Measurements from ENCODE around the gene VPS13D.
"Not testable (repeated sequence)": the region's sequence is repeated elsewhere in the genome, so short reads cannot be mapped to it uniquely, and the experiment has no call there.

The VPS13D gene

DNA sequence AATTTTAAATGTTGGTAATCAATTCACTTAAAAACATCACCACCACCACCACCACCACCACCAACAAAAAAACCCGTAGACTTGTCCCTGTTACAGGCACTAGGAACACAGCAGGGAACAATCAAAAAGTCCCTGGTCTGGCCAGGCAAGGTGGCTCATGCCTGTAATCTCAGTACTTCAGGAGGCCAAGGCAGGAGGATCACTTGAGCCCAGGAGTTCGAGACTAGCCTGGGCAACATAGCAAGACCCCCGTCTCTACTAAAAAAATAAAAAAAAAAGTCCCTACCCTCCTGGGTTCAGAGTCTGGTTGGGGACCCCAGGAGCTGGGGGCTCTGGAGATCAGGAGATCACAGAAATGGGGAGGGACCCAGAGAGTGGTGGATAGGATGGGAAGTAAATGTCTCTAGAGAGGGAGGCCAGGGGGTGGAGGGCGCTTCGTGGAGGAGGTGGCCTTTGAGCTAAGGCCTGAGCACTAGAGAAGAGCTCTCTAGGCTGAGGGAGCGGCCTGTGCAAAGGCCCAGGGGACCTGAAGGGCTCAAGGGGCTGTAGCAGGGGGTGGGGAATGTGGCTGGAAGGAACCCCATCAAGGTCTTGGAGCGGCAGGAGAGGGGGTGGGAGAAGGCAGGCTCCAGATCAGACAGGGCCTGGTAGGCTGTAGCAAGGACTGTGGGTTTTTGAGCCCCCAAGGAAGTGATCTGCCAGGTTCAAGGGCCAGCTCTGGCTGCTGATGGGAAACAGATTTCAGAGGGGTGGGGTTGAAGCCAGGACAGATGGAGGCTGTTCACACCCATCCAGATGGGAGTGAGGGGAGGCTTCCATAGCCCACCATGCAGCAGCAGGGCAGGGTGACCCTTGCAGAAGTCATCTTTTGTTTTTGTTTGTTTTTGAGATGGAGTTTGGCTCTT is 24.8 kb upstream of the VPS13D start:
- no peaks in the 10 kb centered on the region for H3K9me3 Mint-ChIP-seq
- H3K36me3 Mint-ChIP-seq = peaks cover 68% of the 10 kb centered on the region in 2 donors
- H3K27ac Mint-ChIP-seq = peak overlapping the region; percentile 60
- DNase-seq = no peak
- no peaks in the 10 kb centered on the region for H3K27me3 Mint-ChIP-seq
- no peak for ATAC-seq (replicated peaks)
- peaks cover 50 to 62% of the 10 kb centered on the region in 2 donors for H3K4me1 Mint-ChIP-seq
- peak overlapping the region; percentile 7 to 12 for H3K4me3 Mint-ChIP-seq

DNA sequence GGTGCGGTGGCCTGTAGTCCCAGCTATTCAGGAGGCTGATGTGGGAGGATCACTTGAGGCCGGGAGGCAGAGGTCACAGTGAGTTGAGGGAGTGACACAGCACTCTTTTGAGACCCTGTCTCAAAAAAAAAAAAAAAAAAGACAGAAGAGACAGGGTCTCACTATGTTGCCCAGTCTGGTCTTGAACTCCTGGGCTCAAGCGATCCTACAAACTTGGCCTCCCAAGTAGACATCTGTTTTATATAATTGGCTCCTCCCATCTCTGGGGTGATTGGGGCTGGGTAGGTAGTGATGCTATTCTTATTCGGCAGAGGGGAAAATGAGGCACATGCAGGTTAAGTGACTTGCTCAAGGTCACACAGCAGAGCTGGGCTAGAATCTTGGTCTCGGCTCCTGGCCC is 23.6 kb upstream of the VPS13D start:
- peak overlapping the region; percentile 83 for H3K27ac Mint-ChIP-seq
- no peaks in the 10 kb centered on the region for H3K27me3 Mint-ChIP-seq
- H3K4me3 Mint-ChIP-seq = no peak overlapping the region
- peaks cover 61 to 63% of the 10 kb centered on the region in 2 donors for H3K36me3 Mint-ChIP-seq
- DNase-seq = no peak
- no peak for ATAC-seq (replicated peaks)
- H3K4me1 Mint-ChIP-seq = peaks cover 56 to 74% of the 10 kb centered on the region in 2 donors
- H3K9me3 Mint-ChIP-seq = no peaks in the 10 kb centered on the region

DNA sequence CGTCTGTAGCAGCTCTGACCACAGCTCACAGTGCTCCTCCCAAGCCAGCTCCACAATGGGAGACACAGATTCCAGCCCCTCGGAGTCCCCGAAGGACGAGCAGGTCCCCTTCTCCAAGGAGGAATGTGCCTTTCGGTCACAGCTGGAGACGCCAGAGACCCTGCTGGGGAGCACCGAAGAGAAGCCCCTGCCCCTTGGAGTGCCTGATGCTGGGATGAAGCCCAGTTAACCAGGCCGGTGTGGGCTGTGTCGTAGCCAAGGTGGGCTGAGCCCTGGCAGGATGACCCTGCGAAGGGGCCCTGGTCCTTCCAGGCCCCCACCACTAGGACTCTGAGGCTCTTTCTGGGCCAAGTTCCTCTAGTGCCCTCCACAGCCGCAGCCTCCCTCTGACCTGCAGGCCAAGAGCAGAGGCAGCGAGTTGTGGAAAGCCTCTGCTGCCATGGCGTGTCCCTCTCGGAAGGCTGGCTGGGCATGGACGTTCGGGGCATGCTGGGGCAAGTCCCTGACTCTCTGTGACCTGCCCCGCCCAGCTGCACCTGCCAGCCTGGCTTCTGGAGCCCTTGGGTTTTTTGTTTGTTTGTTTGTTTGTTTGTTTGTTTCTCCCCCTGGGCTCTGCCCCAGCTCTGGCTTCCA is 22.9 kb upstream of the VPS13D start:
- ATAC-seq (replicated peaks) (no peak), DNase-seq (no peak)
- no peak overlapping the region for H3K4me3 Mint-ChIP-seq
- no peaks in the 10 kb centered on the region for H3K9me3 Mint-ChIP-seq
- H3K27ac Mint-ChIP-seq = peak overlapping the region; percentile 83
- no peaks in the 10 kb centered on the region for H3K27me3 Mint-ChIP-seq
- H3K4me1 Mint-ChIP-seq = peaks cover 52 to 70% of the 10 kb centered on the region in 2 donors
- peaks cover 55 to 59% of the 10 kb centered on the region in 2 donors for H3K36me3 Mint-ChIP-seq

DNA sequence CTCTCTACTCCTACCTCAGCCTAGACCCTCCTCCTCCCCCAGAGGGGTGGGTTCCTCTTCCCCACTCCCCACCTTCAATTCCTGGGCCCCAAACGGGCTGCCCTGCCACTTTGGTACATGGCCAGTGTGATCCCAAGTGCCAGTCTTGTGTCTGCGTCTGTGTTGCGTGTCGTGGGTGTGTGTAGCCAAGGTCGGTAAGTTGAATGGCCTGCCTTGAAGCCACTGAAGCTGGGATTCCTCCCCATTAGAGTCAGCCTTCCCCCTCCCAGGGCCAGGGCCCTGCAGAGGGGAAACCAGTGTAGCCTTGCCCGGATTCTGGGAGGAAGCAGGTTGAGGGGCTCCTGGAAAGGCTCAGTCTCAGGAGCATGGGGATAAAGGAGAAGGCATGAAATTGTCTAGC is 21.6 kb upstream of the VPS13D start:
- H3K4me1 Mint-ChIP-seq = peaks cover 44 to 60% of the 10 kb centered on the region in 2 donors
- peaks cover 47 to 48% of the 10 kb centered on the region in 2 donors for H3K36me3 Mint-ChIP-seq
- DNase-seq = no peak
- H3K27ac Mint-ChIP-seq = peak overlapping the region; percentile 87
- peak overlapping the region in 1 of 2 donors; percentile 22 for H3K4me3 Mint-ChIP-seq
- no peaks in the 10 kb centered on the region for H3K9me3 Mint-ChIP-seq
- H3K27me3 Mint-ChIP-seq = no peaks in the 10 kb centered on the region
- ATAC-seq (replicated peaks) = no peak

DNA sequence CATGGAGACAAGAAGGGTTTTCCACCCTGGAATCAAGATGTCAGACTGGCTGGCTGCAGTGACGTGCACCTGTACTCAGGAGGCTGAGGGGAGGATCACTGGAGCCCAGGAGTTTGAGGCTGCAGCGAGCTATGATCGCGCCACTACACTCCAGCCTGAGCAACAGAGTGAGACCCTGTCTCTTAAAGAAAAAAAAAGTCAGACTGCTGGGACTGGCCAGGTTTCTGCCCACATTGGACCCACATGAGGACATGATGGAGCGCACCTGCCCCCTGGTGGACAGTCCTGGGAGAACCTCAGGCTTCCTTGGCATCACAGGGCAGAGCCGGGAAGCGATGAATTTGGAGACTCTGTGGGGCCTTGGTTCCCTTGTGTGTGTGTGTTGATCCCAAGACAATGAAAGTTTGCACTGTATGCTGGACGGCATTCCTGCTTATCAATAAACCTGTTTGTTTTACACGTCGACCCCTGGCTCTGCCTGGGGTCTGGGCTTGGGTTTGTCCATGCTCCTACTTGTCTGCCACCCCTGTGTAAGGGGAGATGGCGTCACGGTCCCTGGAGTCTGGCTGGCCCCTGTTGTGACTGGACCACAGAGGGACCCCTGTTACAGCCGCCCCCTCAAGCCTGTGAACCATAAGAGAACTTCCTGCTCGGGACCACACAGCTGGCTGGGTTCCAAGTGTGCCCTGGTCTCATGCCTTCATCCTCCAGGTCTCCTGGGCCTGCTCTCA is 20.9 kb upstream of the VPS13D start:
- Mint-ChIP-seq H3K4me1 (peaks cover 40 to 53% of the 10 kb centered on the region in 2 donors), H3K4me3 (peak overlapping the region; percentile 32 to 47), H3K36me3 (peaks cover 40 to 42% of the 10 kb centered on the region in 2 donors), H3K9me3 (no peaks in the 10 kb centered on the region), H3K27ac (peak overlapping the region; percentile 87), H3K27me3 (no peaks in the 10 kb centered on the region)
- DNase-seq (peak; percentile 73), ATAC-seq (replicated peaks) (peak; percentile 58 to 64)

DNA sequence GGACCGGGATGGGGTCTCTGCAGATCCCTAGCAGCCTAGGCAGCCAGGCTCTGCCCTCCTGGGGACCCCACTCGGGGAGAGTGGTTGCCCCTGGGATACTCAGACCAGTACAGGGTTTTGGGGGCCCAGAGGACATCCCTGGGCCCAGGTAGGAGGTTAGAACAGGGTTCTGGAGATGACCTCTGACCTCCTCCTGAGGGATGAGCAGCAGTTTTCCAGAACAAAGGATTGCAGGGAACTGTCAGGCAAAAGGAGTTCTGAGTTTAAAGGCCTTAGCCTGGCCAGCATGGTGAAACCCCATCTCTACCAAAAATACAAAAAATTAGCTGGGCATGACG is 20.4 kb upstream of the VPS13D start:
- H3K27ac Mint-ChIP-seq = peak overlapping the region; percentile 42
- H3K4me3 Mint-ChIP-seq = peak overlapping the region in 1 of 2 donors; percentile 47
- peaks cover 1 to 2% of the 10 kb centered on the region in 2 donors for H3K27me3 Mint-ChIP-seq
- H3K36me3 Mint-ChIP-seq = peaks cover 35 to 36% of the 10 kb centered on the region in 2 donors
- DNase-seq = no peak
- peaks cover 34 to 48% of the 10 kb centered on the region in 2 donors for H3K4me1 Mint-ChIP-seq
- no peak for ATAC-seq (replicated peaks)
- no peaks in the 10 kb centered on the region for H3K9me3 Mint-ChIP-seq

DNA sequence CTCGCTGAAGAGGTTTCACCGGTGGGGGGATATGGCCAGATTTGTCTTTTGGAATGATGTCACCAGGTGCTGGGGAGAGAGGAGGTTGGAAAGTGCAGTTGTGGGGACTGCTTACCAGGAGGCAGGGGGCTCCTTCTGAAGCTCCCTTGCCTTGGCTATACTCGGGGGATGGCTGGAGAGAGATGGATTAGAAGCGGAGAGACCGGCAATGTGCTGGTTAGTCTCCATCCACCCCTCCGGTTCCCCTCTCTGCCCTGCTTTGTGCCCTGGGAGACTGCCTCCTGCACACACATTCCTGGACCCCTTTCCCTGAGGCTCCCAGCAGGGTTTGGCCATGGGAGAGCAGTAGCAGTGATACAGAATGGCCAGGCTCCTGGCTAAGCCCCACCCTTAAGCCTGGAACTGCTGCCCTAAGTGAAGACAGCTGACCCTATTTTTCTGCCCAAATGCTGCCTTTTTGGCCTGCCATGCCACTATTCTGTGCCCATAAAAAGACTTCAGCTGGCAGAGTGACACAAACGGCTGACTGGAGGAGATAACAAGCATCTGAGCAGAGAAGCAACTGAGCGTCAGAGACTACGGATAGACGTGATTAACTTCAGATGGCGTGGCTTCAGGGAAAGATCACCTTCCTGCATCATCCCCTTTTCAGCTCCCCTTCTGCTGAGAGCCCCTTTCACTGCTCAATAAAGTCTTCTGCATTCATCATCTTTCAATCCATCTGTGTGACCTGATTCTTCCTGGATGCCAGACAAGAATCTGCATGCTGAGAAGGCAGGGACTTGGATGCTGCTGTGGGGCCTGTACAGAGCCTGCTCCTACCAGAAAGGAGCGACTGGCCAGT is 14.5 kb upstream of the VPS13D start:
- Mint-ChIP-seq H3K4me1 (peaks cover 4 to 12% of the 10 kb centered on the region in 2 donors), H3K27me3 (peaks cover 10 to 22% of the 10 kb centered on the region in 2 donors), H3K36me3 (peaks cover 2 to 4% of the 10 kb centered on the region in 2 donors), H3K27ac (peak overlapping the region; percentile 42), H3K9me3 (peaks cover 0 to 2% of the 10 kb centered on the region in 2 donors), H3K4me3 (no peak overlapping the region)
- no peak for ATAC-seq (replicated peaks)
- DNase-seq = no peak

DNA sequence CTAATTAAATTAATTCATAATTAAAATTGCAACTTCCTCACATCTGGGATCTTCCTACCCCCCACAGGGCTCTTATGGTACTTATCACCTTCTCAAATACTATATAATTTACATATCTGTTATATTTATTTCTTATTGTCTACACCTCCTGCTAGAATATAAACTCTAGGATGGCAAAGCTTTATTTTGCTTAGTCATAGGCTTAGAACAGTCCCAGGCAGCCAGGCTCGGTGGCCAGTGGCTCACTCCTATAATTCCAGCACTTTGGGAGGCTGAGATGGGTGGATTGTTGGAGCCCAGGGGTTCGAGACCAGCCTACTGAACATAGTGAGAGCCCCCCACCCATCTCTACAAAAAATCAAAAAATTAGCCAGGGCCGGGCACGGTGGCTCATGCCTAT is 10.0 kb upstream of the VPS13D start:
- ATAC-seq (replicated peaks) (no peak), DNase-seq (no peak)
- Mint-ChIP-seq H3K4me1 (no peaks in the 10 kb centered on the region), H3K4me3 (no peak overlapping the region), H3K27me3 (peaks cover 11 to 32% of the 10 kb centered on the region in 2 donors), H3K27ac (no peak overlapping the region), H3K9me3 (peaks cover 9 to 14% of the 10 kb centered on the region in 2 donors), H3K36me3 (peaks cover 10 to 19% of the 10 kb centered on the region in 2 donors)

DNA sequence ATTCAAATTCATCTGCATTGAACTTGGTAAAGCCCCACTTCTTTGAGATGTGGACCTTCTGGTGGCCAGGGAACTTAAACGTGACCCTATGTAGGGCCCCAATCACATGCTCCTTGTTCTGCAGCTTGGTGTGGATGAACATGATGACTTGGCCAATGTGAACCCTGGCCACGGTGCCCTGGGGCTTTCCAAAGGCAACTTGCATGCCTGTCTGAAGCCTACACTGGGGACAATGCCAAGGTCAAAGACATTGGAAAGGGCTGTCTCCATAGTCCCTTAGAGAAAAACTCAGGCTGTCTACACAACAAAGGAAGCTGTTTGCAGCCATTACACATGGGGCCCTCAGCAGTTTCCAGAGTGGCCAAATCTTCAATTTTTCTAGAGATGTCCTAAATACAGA is 8.9 kb upstream of the VPS13D start:
- peaks cover 10 to 30% of the 10 kb centered on the region in 2 donors for H3K27me3 Mint-ChIP-seq

DNA sequence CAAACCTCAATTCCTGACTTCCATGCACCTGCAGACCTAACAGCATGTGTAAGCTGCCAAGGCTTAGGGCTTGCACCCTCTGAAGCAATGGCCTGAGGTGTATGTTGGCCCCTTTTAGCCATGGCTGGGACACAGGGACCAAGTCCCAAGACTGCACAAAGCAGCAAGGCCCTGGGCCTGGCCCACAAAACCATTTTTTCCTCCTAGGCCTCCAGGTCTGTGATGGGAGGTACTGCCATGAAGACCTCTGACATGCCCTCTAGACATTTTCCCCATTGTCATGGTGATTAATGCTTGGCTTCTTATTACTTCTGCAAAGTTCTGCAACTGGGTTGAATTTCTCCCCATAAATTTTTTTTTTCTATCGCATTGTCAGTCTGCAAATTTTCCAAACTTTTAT is 7.1 kb upstream of the VPS13D start:
- not testable (repeated sequence) for ATAC-seq (replicated peaks); DNase-seq; H3K27ac Mint-ChIP-seq; H3K4me1 Mint-ChIP-seq; H3K4me3 Mint-ChIP-seq
- H3K36me3 Mint-ChIP-seq = peaks cover 10 to 15% of the 10 kb centered on the region in 2 donors
- H3K9me3 Mint-ChIP-seq = peaks cover 9 to 12% of the 10 kb centered on the region in 2 donors
- H3K27me3 Mint-ChIP-seq = peaks cover 6 to 18% of the 10 kb centered on the region in 2 donors

More for the DNA sequence above, 8.9 kb upstream of the VPS13D start:
- no peak overlapping the region for H3K27ac Mint-ChIP-seq
- H3K9me3 Mint-ChIP-seq = peaks cover 9 to 14% of the 10 kb centered on the region in 2 donors
- no peak overlapping the region for H3K4me3 Mint-ChIP-seq
- no peaks in the 10 kb centered on the region for H3K4me1 Mint-ChIP-seq
- no peak for ATAC-seq (replicated peaks)
- H3K36me3 Mint-ChIP-seq = peaks cover 10 to 19% of the 10 kb centered on the region in 2 donors
- DNase-seq = no peak

DNA sequence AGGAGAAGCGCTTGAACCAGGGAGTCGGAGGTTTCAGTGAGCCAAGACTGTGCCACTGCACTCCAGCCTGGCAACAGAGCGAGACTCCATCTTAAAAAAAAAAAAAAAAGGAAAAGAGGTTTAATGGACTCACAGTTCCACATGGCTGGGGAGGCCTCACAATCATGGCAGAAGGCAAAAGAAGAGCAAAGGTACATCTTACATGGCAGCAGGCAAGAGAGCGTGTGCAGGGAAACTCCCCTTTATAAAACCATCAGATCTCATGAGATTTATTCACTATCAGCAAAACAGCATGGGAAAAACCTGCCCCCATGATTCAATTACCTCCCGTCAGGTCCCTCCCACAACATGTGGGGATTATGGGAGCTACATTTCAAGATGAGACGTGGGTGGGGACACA is 5.7 kb upstream of the VPS13D start:
- peaks cover 9 to 12% of the 10 kb centered on the region in 2 donors for H3K9me3 Mint-ChIP-seq
- ATAC-seq (replicated peaks); DNase-seq; H3K4me3 Mint-ChIP-seq; H3K27ac Mint-ChIP-seq; H3K4me1 Mint-ChIP-seq: not testable (repeated sequence)
- H3K36me3 Mint-ChIP-seq = peaks cover 10 to 15% of the 10 kb centered on the region in 2 donors
- H3K27me3 Mint-ChIP-seq = peaks cover 5 to 16% of the 10 kb centered on the region in 2 donors

DNA sequence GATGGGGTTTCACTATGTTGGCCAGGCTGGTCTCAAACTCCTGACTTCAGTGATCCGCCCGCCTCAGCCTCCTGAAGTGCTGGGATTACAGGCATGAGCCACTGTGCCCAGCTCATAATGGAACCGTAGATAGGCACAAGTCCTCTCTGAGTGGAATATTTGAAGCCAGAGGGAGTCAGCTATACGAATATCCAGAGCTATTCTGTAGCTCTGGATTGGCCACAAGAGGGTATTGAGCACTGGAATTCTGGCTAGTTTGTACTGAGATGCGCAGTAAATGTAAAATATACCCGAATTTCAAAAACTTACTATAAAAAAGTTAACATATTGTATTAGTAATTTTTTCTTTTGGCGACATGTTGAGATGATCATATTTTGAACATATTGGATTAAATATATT is 851 bp upstream of the VPS13D start:
- no peak overlapping the region for H3K27ac Mint-ChIP-seq

DNA sequence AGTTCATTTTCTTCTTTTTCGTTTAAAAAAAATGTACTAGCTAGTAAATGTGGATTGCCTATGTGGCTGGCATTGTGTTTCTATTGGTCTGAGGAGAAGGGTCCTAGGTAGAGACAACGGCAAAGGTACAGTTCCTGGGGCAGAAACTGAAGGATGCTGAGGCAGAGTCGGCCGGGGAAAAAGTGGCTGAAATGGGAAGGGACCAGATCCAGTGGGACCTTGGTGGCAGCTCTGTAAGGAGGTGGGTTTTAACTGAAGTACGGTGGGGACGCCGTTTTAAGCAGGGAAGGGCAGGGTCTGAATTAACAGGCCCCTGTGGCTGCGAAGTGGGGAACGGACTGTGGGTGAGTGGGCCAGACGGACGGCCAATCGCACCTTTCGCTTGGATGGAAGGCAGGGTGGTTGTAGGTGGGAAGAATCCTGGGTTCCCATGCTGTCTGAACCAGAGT is 420 bp upstream of the VPS13D start:
- peak overlapping the region; percentile 56 to 59 for H3K4me3 Mint-ChIP-seq
- peak overlapping the region; percentile 83 for H3K27ac Mint-ChIP-seq
- H3K9me3 Mint-ChIP-seq = no peaks in the 10 kb centered on the region
- DNase-seq (no peak), ATAC-seq (replicated peaks) (peak; percentile 6 to 16)
- H3K4me1 Mint-ChIP-seq = peaks cover 12 to 13% of the 10 kb centered on the region in 2 donors
- peaks cover 0 to 2% of the 10 kb centered on the region in 2 donors for H3K36me3 Mint-ChIP-seq
- H3K27me3 Mint-ChIP-seq = no peaks in the 10 kb centered on the region

More for the DNA sequence above, 851 bp upstream of the VPS13D start:
- Mint-ChIP-seq H3K27me3 (peaks cover 0 to 4% of the 10 kb centered on the region in 2 donors), H3K36me3 (peaks cover 2 to 3% of the 10 kb centered on the region in 2 donors), H3K4me1 (peaks cover 12 to 13% of the 10 kb centered on the region in 2 donors), H3K9me3 (peaks cover 2 to 4% of the 10 kb centered on the region in 2 donors), H3K4me3 (no peak overlapping the region)
- DNase-seq (no peak), ATAC-seq (replicated peaks) (no peak)

Measured in stimulated activated naive B cell treated with anti-CD40 and anti-IgM and Interleukin-4, amounts not matched to agents 10 μg/mL and 1 μg/mL and 100 μg/mL, for 72 hours (primary cell).